IMR-90 (cell line): ENCODE measurements around the gene FOXD4L6.
"Not testable (repeated sequence)": the region's sequence is repeated elsewhere in the genome, so short reads cannot be mapped to it uniquely, and the experiment has no call there.

Experiments
- USF2 ChIP-seq: fragments of 150-350 bp; IDR thresholded peaks from 2 replicates; pipeline ENCODE4 v1.6.1; 2017; ENCODE audit warnings: mild to moderate bottlenecking, antibody characterized with exemption, low read length, low read depth
- TF ChIP-seq, protein P1 (sequence below): conservative IDR thresholded peaks from 2 replicates; pipeline ENCODE4 v1.5.1; 2012; ENCODE audit warnings: mild to moderate bottlenecking, low read depth, low read length, improper control_type of control experiment

DNA sequence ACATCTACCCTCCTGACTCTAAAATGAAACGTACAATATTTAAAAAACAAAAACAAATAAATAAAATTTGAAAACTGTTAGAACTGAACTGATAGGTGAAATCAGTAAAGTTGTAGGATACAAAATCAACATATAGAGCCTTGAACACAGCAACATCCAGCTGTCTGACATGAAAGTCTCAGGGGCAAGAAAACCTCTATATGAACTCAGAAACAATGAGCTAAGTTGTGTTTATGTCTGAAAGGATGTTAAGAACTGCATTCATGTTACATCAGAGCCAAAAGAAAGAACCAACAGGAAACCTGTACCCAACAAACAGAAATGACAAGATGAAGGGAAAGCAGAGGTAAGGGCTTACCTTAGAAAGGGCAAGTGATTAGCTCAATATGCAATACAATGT is 41.8 kb downstream of the FOXD4L6 start:
- TF ChIP-seq USF2: not testable (repeated sequence)
- TF ChIP-seq, protein P1, sequence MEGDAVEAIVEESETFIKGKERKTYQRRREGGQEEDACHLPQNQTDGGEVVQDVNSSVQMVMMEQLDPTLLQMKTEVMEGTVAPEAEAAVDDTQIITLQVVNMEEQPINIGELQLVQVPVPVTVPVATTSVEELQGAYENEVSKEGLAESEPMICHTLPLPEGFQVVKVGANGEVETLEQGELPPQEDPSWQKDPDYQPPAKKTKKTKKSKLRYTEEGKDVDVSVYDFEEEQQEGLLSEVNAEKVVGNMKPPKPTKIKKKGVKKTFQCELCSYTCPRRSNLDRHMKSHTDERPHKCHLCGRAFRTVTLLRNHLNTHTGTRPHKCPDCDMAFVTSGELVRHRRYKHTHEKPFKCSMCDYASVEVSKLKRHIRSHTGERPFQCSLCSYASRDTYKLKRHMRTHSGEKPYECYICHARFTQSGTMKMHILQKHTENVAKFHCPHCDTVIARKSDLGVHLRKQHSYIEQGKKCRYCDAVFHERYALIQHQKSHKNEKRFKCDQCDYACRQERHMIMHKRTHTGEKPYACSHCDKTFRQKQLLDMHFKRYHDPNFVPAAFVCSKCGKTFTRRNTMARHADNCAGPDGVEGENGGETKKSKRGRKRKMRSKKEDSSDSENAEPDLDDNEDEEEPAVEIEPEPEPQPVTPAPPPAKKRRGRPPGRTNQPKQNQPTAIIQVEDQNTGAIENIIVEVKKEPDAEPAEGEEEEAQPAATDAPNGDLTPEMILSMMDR: not testable (repeated sequence)
